HepG2 (cell line): Measurements from ENCODE around the gene SMAD3. TPM values are rescaled to one million over a fixed set of nuclear protein-coding genes. Genes with fewer than 3 reads are reported as not detected.

Source experiments
- ATAC-seq: fragments of 200-7000 bp; cut with Tn5 transposase; 3 replicates; pipeline ENCODE4 v1.9.1; 2020; ENCODE audit warnings: mild to moderate bottlenecking, moderate library complexity
- BruUV-seq: library from RNA; stranded (reverse); fragments of 400-500 nt; replicated peaks from 2 replicates; lab custom pipeline; 2021; lab: Mats Ljungman, UMichigan
- CTCF ChIA-PET: fragments of 300-600 bp; formaldehyde crosslinking; extraction: SDS; loops from one replicate; lab custom pipeline; 2021; ENCODE audit warnings: low total read pairs, inconsistent platforms, low intra/inter-chr PET ratio; lab: Yijun Ruan, JAX
- POLR2A ChIA-PET: fragments of 350-600 bp; sonication (Branson Sonifier 250); formaldehyde crosslinking; loops from one replicate; lab custom pipeline; 2020; ENCODE audit warnings: antibody characterized with exemption, inconsistent platforms; lab: Yijun Ruan, JAX
- DNase-seq: peaks from one replicate; pipeline ENCODE4 v3.0.0-alpha.2; 2015; ENCODE audit warnings: low spot score
- FAIRE-seq: peaks from 3 replicates; lab custom pipeline; 2011; peaks lifted over from hg19 to GRCh38; lab: Jason Lieb, UNC
- H2AFZ ChIP-seq: one replicate; pipeline ENCODE4 v1.6.1; 2011; ENCODE audit warnings: low read length, inconsistent platforms
- H3K27ac ChIP-seq: fragments of 300-600 bp; 3 replicates; pipeline ENCODE4 v1.8.0; 2011; ENCODE audit warnings: mixed run types, mild to moderate bottlenecking, mixed read lengths, low read length, inconsistent platforms; ENCODE audit not compliant: insufficient read depth; ENCODE audit errors: extremely low read length
- H3K27me3 ChIP-seq, 2 experiments: fragments of 200-600 bp in 1 of 2; 2 replicates in 1 of 2; 3 replicates in 1 of 2; pipeline versions ENCODE4 v1.6.0 to v1.8.0; 2011; ENCODE audit warnings: low read length in 2 of 2, mild to moderate bottlenecking in 2 of 2, moderate library complexity in 2 of 2, inconsistent platforms in 1 of 2; ENCODE audit not compliant: insufficient read depth in 2 of 2, control insufficient read depth in 1 of 2
- H3K36me3 ChIP-seq, 2 experiments: fragments of 200-600 bp in 1 of 2; replicated peaks in 1 of 2; 2 replicates in 1 of 2; 3 replicates in 1 of 2; pipeline versions ENCODE4 v1.5.1 to v1.8.0; 2011; ENCODE audit warnings: low read length in 2 of 2, inconsistent platforms in 1 of 2; ENCODE audit not compliant: insufficient read depth in 2 of 2, control insufficient read depth in 1 of 2
- H3K4me1 ChIP-seq: 2 replicates; pipeline ENCODE4 v1.5.1; 2012; ENCODE audit warnings: low read length, inconsistent platforms; ENCODE audit not compliant: insufficient read depth
- H3K4me2 ChIP-seq: 2 replicates; pipeline ENCODE4 v1.6.0; 2011; ENCODE audit warnings: low read depth, low read length, inconsistent platforms
- H3K4me3 ChIP-seq, 3 experiments: fragments of 200-600 bp in 1 of 3; sonication (generic), shearing (Covaris generic) in 1 of 3; replicated peaks in 1 of 3; 2 replicates each; pipeline ENCODE4 v1.5.1; 2011 to 2016; ENCODE audit warnings: low read length in 3 of 3, inconsistent platforms in 2 of 3, low read depth in 2 of 3, mild to moderate bottlenecking in 2 of 3, control low read depth in 1 of 3, mixed read lengths in 1 of 3; ENCODE audit not compliant: insufficient read depth in 1 of 3
- H3K79me2 ChIP-seq: one replicate; pipeline ENCODE4 v1.6.1; 2011; ENCODE audit warnings: low read length, inconsistent platforms; ENCODE audit not compliant: insufficient read depth
- H3K9ac ChIP-seq: 2 replicates; pipeline ENCODE4 v1.6.0; 2011; ENCODE audit warnings: mild to moderate bottlenecking, low read depth, low read length, inconsistent platforms; ENCODE audit not compliant: insufficient read depth
- H3K9me3 ChIP-seq: 2 replicates; pipeline ENCODE4 v1.5.1; 2012; ENCODE audit warnings: mild to moderate bottlenecking, low read length
- H4K20me1 ChIP-seq: 2 replicates; pipeline ENCODE4 v1.6.0; 2011; ENCODE audit warnings: inconsistent platforms, mild to moderate bottlenecking, low read length, moderate library complexity; ENCODE audit not compliant: insufficient read depth
- ARID4A ChIP-seq: sonication (generic); formaldehyde crosslinking; IDR thresholded peaks from 2 replicates; pipeline ENCODE4 v1.5.0; 2020; ENCODE audit warnings: mild to moderate bottlenecking, missing genetic modification reagents, borderline replicate concordance
- CTCF ChIP-seq: sonication (generic); formaldehyde crosslinking; IDR thresholded peaks from 2 replicates; pipeline ENCODE4 v1.5.0; 2020; ENCODE audit warnings: mild to moderate bottlenecking, missing genetic modification reagents, moderate library complexity
- HNRNPH1 ChIP-seq: fragments of 200-400 bp; formaldehyde crosslinking; optimal IDR thresholded peaks from 2 replicates; pipeline ENCODE3; 2017; ENCODE audit warnings: mild to moderate bottlenecking, low read depth, low read length
- KAT2B ChIP-seq: fragments of 150-350 bp; IDR thresholded peaks from 2 replicates; pipeline ENCODE4 v1.6.1; 2014; ENCODE audit warnings: low read depth, low read length, borderline replicate concordance
- KDM4B ChIP-seq: sonication (generic); formaldehyde crosslinking; IDR thresholded peaks from 2 replicates; pipeline ENCODE4 v1.4.0; 2020; ENCODE audit warnings: missing genetic modification reagents
- MYC ChIP-seq: sonication (generic); formaldehyde crosslinking; IDR thresholded peaks from 2 replicates; pipeline ENCODE4 v1.9.0; 2021; ENCODE audit warnings: missing genetic modification reagents, borderline replicate concordance
- RFX3 ChIP-seq: IDR thresholded peaks from 2 replicates; pipeline ENCODE4 v1.6.1; 2016; ENCODE audit warnings: missing biosample characterization, missing genetic modification reagents
- TIGD3 ChIP-seq: sonication (generic); formaldehyde crosslinking; IDR thresholded peaks from 2 replicates; pipeline ENCODE4 v1.5.1; 2020; ENCODE audit warnings: mild to moderate bottlenecking, missing genetic modification reagents, borderline replicate concordance
- ZNF276 ChIP-seq: sonication (generic); formaldehyde crosslinking; IDR thresholded peaks from 2 replicates; pipeline ENCODE4 v1.4.0; 2020; ENCODE audit warnings: mild to moderate bottlenecking, low read depth, missing genetic modification reagents
- ZNF484 ChIP-seq: sonication (generic); formaldehyde crosslinking; IDR thresholded peaks from 2 replicates; pipeline ENCODE4 v1.5.1; 2020; ENCODE audit warnings: mild to moderate bottlenecking, low read depth, missing genetic modification reagents, borderline replicate concordance
- ZNF530 ChIP-seq: sonication (generic); formaldehyde crosslinking; IDR thresholded peaks from 2 replicates; pipeline ENCODE4 v1.5.0; 2020; ENCODE audit warnings: low read depth, mild to moderate bottlenecking, missing genetic modification reagents
- ZNF562 ChIP-seq: sonication (generic); formaldehyde crosslinking; IDR thresholded peaks from 2 replicates; pipeline ENCODE4 v1.8.0; 2022; ENCODE audit warnings: missing genetic modification reagents, borderline replicate concordance
- WGBS: methylation state at CpG from one replicate; pipeline ENCODE4 v1.1.6; 2017; ENCODE audit warnings: low lambda C conversion rate; 5-methylcytosine and 5-hydroxymethylcytosine counted together
- in situ Hi-C: cut with HindIII; loops from 2 replicates; pipeline ENCODE4 v1.10.0; 2017; ENCODE audit warnings: low pct_unique_long_range_greater_than_20kb; ENCODE audit not compliant: extremely low pct_ligation_motif_present
- intact Hi-C: fragments of 100-400 bp; cut with micrococcal nuclease; formaldehyde crosslinking; loops from one replicate; pipeline ENCODE4 v1.10.0; 2022; ENCODE audit not compliant: unreplicated experiment
- polyA plus RNA-seq, 8 experiments: library from polyadenylated mRNA; depleted of rRNA in 3 of 8; stranded (reverse) in 7 of 8; unstranded in 1 of 8; fragments of >200 nt; fragmentation: Illumina TruSeq in 4 of 8; extraction: Trizol in 4 of 8; gene quantifications; 2 replicates each; pipeline versions ENCODE4 v1.2.1 to v1.2.3, GENCODE V29; 2011 to 2016; ENCODE audit warnings: low read depth in 4 of 8, missing spikeins in 1 of 8, mixed read lengths in 1 of 8; ENCODE audit not compliant: insufficient read depth in 1 of 8
- total RNA-seq, 5 experiments: library from RNA; depleted of rRNA; stranded (reverse); fragments of >200 nt; fragmentation: Illumina TruSeq; extraction: Trizol; gene quantifications; 2 replicates each; pipeline ENCODE4 v1.2.3, GENCODE V29; 2016; ENCODE audit warnings: low read depth in 1 of 5

The SMAD3 gene
- total and polyA plus RNA-seq, 2 of the 13 experiments (the other 11 are each of a cell fraction or from before 2014, with no cell fraction given), result 8.6 to 56.3 TPM

- ChIA-PET POLR2A (interaction anchor here (0.9 to 11.3 kb wide), 37 partner anchors 9 to 457 kb away, joined by 3 to 248 read pairs (median 5); partner anchors contain the start of genes AAGAB and IQCH), CTCF (no interaction called here)
- H3K36me3 ChIP-seq, result no peaks in the 10 kb centered on the region
- BruUV-seq, result TSS peak; percentile 72
- ATAC-seq (peak; percentile 56), DNase-seq (peak; percentile 67), FAIRE-seq (no peak)
- H3K4me1 ChIP-seq, result peaks cover 64% of the 10 kb centered on the region
- no peak overlapping the region for H2AFZ ChIP-seq
- peak overlapping the region; percentile 95 for H3K4me2 ChIP-seq
- intact Hi-C loops (loop anchor here (1.0 to 5.0 kb wide), 3 partner anchors 17 to 82 kb away; no protein-coding TSS in a partner anchor), in situ Hi-C loops (loop anchor here (5.0 kb wide), 2 partner anchors 67 to 118 kb away; no protein-coding TSS in a partner anchor)
- peaks cover 26% of the 10 kb centered on the region for H4K20me1 ChIP-seq
- peak overlapping the region; percentile 93 for H3K9ac ChIP-seq
- no peaks in the 10 kb centered on the region for H3K9me3 ChIP-seq
- H3K27me3 ChIP-seq, result no peaks in the 10 kb centered on the region; a peak in 1 of 5 replicates
- WGBS, result under 1% methylated on average over 27 of the region's 75 CpGs
- H3K4me3 ChIP-seq, result peak overlapping the region; percentile 68 to 98 (median 92)
- peak overlapping the region; percentile 94 for H3K27ac ChIP-seq
- peaks cover 39% of the 10 kb centered on the region for H3K79me2 ChIP-seq
- TF ChIP-seq KDM4B (no peak), RFX3 (CRISPR knock-in tag) (no peak), TIGD3 (CRISPR knock-in tag) (no peak), ZNF484 (CRISPR knock-in tag) (no peak), MYC (CRISPR knock-in tag) (peak; percentile 81), ARID4A (CRISPR knock-in tag) (peak; percentile 70; the same call in 1 of the 2 replicates), ZNF276 (CRISPR knock-in tag) (peak; percentile 38; the same call in 1 of the 2 replicates), KAT2B (no peak), HNRNPH1 (no peak), CTCF (CRISPR knock-in tag) (peak; percentile 58), ZNF562 (CRISPR knock-in tag) (no peak), ZNF530 (CRISPR knock-in tag) (no peak)
Measured at GRCh38 chr15:67064607-67065530, 533 bp upstream of the SMAD3 start.
